Measurements from ENCODE around the gene ZNF165. TPM values are rescaled to one million over a fixed set of nuclear protein-coding genes. Genes with fewer than 3 reads are reported as not detected.

Gene ZNF165
- total RNA-seq, 1 donor from 2014 or later, result not detected

DNA sequence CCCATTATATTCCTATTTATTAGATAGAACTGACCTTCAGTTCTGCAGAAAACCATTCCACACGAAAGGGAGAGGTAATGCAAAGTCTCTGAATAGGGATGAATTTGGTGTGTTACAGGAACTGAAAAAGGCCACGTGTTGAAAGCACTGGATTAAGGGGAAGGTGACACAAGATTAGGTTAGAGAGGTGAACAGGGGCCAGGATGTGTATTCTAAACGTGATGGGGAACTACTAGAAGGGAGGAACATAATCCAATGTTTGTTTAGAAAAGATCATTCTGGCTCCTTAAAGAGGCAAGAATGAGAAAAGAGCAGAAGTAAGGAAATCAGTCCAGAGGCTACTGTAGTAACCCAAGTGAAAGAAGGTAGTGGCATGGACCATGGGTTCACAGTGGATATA lies 55.0 kb downstream of the ZNF165 start:
- Histone ChIP-seq H3K36me3 (no peaks in the 10 kb centered on the region), H3K27ac (peak overlapping the region; percentile 49 to 95), H3K4me1 (peaks cover 0 to 22% of the 10 kb centered on the region in 2 donors), H3K9me3 (no peaks in the 10 kb centered on the region), H3K27me3 (no peaks in the 10 kb centered on the region), H3K4me3 (peak overlapping the region; percentile 74 to 97)
- intact Hi-C loops (cut with DNase I), result loop anchor here (5.0 kb wide), 3 partner anchors 132 to 847 kb away; partner anchors contain the start of genes ZSCAN26 and ZSCAN31
- DNase-seq (ENCODE audit: low spot score in 2 of 2), result no peak
- TF ChIP-seq, protein P1, sequence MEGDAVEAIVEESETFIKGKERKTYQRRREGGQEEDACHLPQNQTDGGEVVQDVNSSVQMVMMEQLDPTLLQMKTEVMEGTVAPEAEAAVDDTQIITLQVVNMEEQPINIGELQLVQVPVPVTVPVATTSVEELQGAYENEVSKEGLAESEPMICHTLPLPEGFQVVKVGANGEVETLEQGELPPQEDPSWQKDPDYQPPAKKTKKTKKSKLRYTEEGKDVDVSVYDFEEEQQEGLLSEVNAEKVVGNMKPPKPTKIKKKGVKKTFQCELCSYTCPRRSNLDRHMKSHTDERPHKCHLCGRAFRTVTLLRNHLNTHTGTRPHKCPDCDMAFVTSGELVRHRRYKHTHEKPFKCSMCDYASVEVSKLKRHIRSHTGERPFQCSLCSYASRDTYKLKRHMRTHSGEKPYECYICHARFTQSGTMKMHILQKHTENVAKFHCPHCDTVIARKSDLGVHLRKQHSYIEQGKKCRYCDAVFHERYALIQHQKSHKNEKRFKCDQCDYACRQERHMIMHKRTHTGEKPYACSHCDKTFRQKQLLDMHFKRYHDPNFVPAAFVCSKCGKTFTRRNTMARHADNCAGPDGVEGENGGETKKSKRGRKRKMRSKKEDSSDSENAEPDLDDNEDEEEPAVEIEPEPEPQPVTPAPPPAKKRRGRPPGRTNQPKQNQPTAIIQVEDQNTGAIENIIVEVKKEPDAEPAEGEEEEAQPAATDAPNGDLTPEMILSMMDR (IDR thresholded peaks at IDR 0.05), result no peak

GRCh38 chr6:28136585-28137504 lies 56.5 kb downstream of the ZNF165 start:
- no peaks in the 10 kb centered on the region for H3K27me3 ChIP-seq
- DNase-seq (ENCODE audit: low spot score in 2 of 2), result peak; percentile 60 to 95
- peak overlapping the region; percentile 74 to 97 for H3K4me3 ChIP-seq
- peak overlapping the region; percentile 95 to 98 for H3K27ac ChIP-seq
- intact Hi-C loops (cut with DNase I), result loop anchor here (2.0 to 5.0 kb wide), 5 partner anchors 56 to 845 kb away; partner anchors contain the start of genes ZNF165, ZSCAN26 and ZSCAN31
- H3K4me1 ChIP-seq, result peaks cover 0 to 26% of the 10 kb centered on the region in 2 donors
- no peaks in the 10 kb centered on the region for H3K9me3 ChIP-seq
- H3K36me3 ChIP-seq, result no peaks in the 10 kb centered on the region
- TF ChIP-seq, protein P1 (IDR thresholded peaks at IDR 0.05), result no peak

DNA sequence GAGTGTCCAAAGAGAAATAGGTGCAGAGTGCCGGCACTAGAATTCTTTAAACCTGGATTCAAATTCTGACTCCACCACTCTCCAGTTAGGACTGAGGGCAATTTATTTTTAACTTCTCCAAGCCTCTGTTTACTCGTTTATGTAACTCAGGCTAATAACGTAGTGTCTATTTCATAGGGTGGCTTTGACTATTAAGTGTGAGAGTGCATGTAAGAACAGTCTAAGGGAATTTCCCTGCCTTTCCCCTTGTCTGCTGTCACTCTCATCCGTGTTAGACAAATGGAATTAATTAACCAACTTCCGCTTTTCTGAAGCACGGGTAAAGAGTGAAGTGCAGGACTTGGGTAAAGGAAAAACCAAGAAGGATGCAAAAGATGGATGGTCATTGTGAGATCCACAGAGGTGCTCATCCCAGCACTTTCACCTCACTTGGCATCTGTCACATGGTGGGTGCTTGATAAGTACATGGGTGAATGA lies 57.2 kb downstream of the ZNF165 start:
- peak overlapping the region; percentile 74 to 97 for H3K4me3 ChIP-seq
- no peak for DNase-seq (ENCODE audit: low spot score in 2 of 2)
- H3K27me3 ChIP-seq, result no peaks in the 10 kb centered on the region
- intact Hi-C loops (cut with DNase I), result loop anchor here (2.0 to 5.0 kb wide), 5 partner anchors 57 to 845 kb away; partner anchors contain the start of genes ZNF165, ZSCAN26 and ZSCAN31
- H3K4me1 ChIP-seq, result peaks cover 0 to 28% of the 10 kb centered on the region in 2 donors
- H3K9me3 ChIP-seq, result no peaks in the 10 kb centered on the region
- TF ChIP-seq, protein P1 (IDR thresholded peaks at IDR 0.05), result no peak
- no peaks in the 10 kb centered on the region for H3K36me3 ChIP-seq
- H3K27ac ChIP-seq, result peak overlapping the region; percentile 95 to 98

Other genes with a start within 250 kb of the ZNF165 start
- not detected for gene OR2B2, start 168.2 kb upstream of the ZNF165 start, total RNA-seq
- not detected for gene OR2B6, start 123.3 kb upstream of the ZNF165 start, total RNA-seq
- gene ZSCAN16, start 44.0 kb downstream of the ZNF165 start, total RNA-seq, result not detected
- 8.7 TPM for gene ZKSCAN8, start 61.3 kb downstream of the ZNF165 start, total RNA-seq
- 3.7 TPM for gene ZSCAN9, start 144.7 kb downstream of the ZNF165 start, total RNA-seq
- 3.1 TPM for gene ZKSCAN4, start 171.7 kb downstream of the ZNF165 start, total RNA-seq
- gene NKAPL, start 178.7 kb downstream of the ZNF165 start, total RNA-seq, result not detected
- gene ZSCAN26, start 186.6 kb downstream of the ZNF165 start, total RNA-seq, result 2.6 TPM
- 3.0 TPM for gene PGBD1, start 201.0 kb downstream of the ZNF165 start, total RNA-seq